ENCODE measurements around the gene ATAD3B. TPM values are rescaled to one million over a fixed set of nuclear protein-coding genes. Genes with fewer than 3 reads are reported as not detected.
"Not testable (repeated sequence)": the region's sequence is repeated elsewhere in the genome, so short reads cannot be mapped to it uniquely, and the experiment has no call there.

ATAD3B gene
- total and polyA plus RNA-seq, 2 of the 4 experiments (the other 2 are of a cell fraction), result 13.8 to 29.0 TPM

GRCh38 chr1:1452365-1452739, 19.2 kb upstream of the ATAD3B start:
- not testable (repeated sequence) for H2BK20ac ChIP-seq (ENCODE audit: low read depth, low read length)

More at GRCh38 chr1:1452365-1452739, 19.2 kb upstream of the ATAD3B start:
- in situ Hi-C loops (cut with MboI; ENCODE audit: low sequenced_read_pairs); H2AK5ac ChIP-seq (ENCODE audit: low read depth, low read length); POLR2A ChIA-PET (ENCODE audit: unreplicated experiment); H3K18ac ChIP-seq (ENCODE audit: low read depth, low read length); DNase-seq; CTCF ChIA-PET; H4K5ac ChIP-seq (ENCODE audit: low read depth, low read length); BruUV-seq (replicated peaks); H3K4me3 ChIP-seq (ENCODE audit: insufficient read depth, low read depth, low read length); H4K8ac ChIP-seq (ENCODE audit: low read depth in 2 of 2, low read length in 2 of 2); H3K27ac ChIP-seq (ENCODE audit: insufficient read depth, low read length); H3K9me1 ChIP-seq (ENCODE audit: insufficient read depth, low read length); H4K91ac ChIP-seq (ENCODE audit: insufficient read depth, low read depth, low read length); H3K27me3 ChIP-seq (ENCODE audit: control insufficient read depth, insufficient read depth, low read length); H2AK9ac ChIP-seq (replicated peaks; ENCODE audit: low read depth, low read length, poor library complexity); H3K4me2 ChIP-seq (ENCODE audit: low read depth, low read length); H3K23ac ChIP-seq (ENCODE audit: low read depth, low read length); H2BK120ac ChIP-seq (ENCODE audit: low read depth, low read length); H3K36me3 ChIP-seq (ENCODE audit: control insufficient read depth, insufficient read depth, low read length); H3K79me1 ChIP-seq (ENCODE audit: low read depth in 1 of 2, low read length in 2 of 2); ATAC-seq (ENCODE audit: low read depth); H3K9ac ChIP-seq (ENCODE audit: low read depth, low read length); H3K14ac ChIP-seq (replicated peaks; ENCODE audit: low read depth, low read length); H2BK5ac ChIP-seq (ENCODE audit: low read depth, low read length, poor library complexity, severe bottlenecking); H3K4me1 ChIP-seq (ENCODE audit: control insufficient read depth, insufficient read depth, low read length); H3K9me3 ChIP-seq (ENCODE audit: control insufficient read depth, insufficient read depth, low read length); H3K4ac ChIP-seq (ENCODE audit: low read depth, low read length); intact Hi-C loops (cut with micrococcal nuclease); H4K20me1 ChIP-seq (ENCODE audit: insufficient read depth, low read length); H2BK15ac ChIP-seq (ENCODE audit: low read depth, low read length); dilution Hi-C loops (cut with HindIII; ENCODE audit: low sequenced_read_pairs, unreplicated experiment); H2AFZ ChIP-seq (replicated peaks; ENCODE audit: low read length, poor library complexity); H3K56ac ChIP-seq (ENCODE audit: extremely low read depth, insufficient read depth, low read length): not testable (repeated sequence)
- 100% methylated on average over 1 of the region's 8 CpGs; no CpG with 5 or more reads in 1 of the 2 experiments for WGBS, 2 experiments (ENCODE audit: extremely low coverage in 2 of 2, insufficient read length in 1 of 2)
